Measurements from ENCODE around the gene RTEL1. TPM values are rescaled to one million over a fixed set of nuclear protein-coding genes. Genes with fewer than 3 reads are reported as not detected.

The RTEL1 gene
- total RNA-seq, 1 experiment from 2014 or later, result 22.4 TPM

- Histone ChIP-seq H3K4me3 (ENCODE audit: insufficient read depth, low read depth, low read length) (no peak overlapping the region), H3K27me3 (ENCODE audit: control insufficient read depth, insufficient read depth, low read length) (no peaks in the 10 kb centered on the region; the same call in 1 of the 2 replicates), H3K36me3 (replicated peaks; ENCODE audit: control insufficient read depth, insufficient read depth, low read length) (peaks cover 3% of the 10 kb centered on the region)
- DNase-seq, result no peak
Observed at GRCh38 chr20:63699466-63700198, 41.5 kb downstream of the RTEL1 start.

GRCh38 chr20:63700199-63701050 lies 42.3 kb downstream of the RTEL1 start:
- peak; percentile 67 for DNase-seq
- Histone ChIP-seq H3K4me3 (ENCODE audit: insufficient read depth, low read depth, low read length) (no peak overlapping the region), H3K36me3 (replicated peaks; ENCODE audit: control insufficient read depth, insufficient read depth, low read length) (peaks cover 9% of the 10 kb centered on the region), H3K27me3 (ENCODE audit: control insufficient read depth, insufficient read depth, low read length) (no peaks in the 10 kb centered on the region; the same call in 1 of the 2 replicates)

GRCh38 chr20:63701051-63701328 lies 42.9 kb downstream of the RTEL1 start:
- Histone ChIP-seq H3K27me3 (ENCODE audit: control insufficient read depth, insufficient read depth, low read length) (no peaks in the 10 kb centered on the region; the same call in 1 of the 2 replicates), H3K36me3 (replicated peaks; ENCODE audit: control insufficient read depth, insufficient read depth, low read length) (peaks cover 11% of the 10 kb centered on the region), H3K4me3 (ENCODE audit: insufficient read depth, low read depth, low read length) (no peak overlapping the region)
- DNase-seq, result no peak

- H3K36me3 ChIP-seq (replicated peaks; ENCODE audit: control insufficient read depth, insufficient read depth, low read length), result peaks cover 16% of the 10 kb centered on the region
- no peaks in the 10 kb centered on the region; the same call in 1 of the 2 replicates for H3K27me3 ChIP-seq (ENCODE audit: control insufficient read depth, insufficient read depth, low read length)
- DNase-seq, result peak; percentile 51
- H3K4me3 ChIP-seq (ENCODE audit: insufficient read depth, low read depth, low read length), result no peak overlapping the region
Observed at GRCh38 chr20:63701329-63702035, 43.4 kb downstream of the RTEL1 start.

- Histone ChIP-seq H3K4me3 (ENCODE audit: insufficient read depth, low read depth, low read length) (no peak overlapping the region), H3K27me3 (ENCODE audit: control insufficient read depth, insufficient read depth, low read length) (no peaks in the 10 kb centered on the region; the same call in 1 of the 2 replicates), H3K36me3 (replicated peaks; ENCODE audit: control insufficient read depth, insufficient read depth, low read length) (peaks cover 16% of the 10 kb centered on the region)
- DNase-seq, result no peak
Observed at GRCh38 chr20:63702036-63702665, 44.0 kb downstream of the RTEL1 start.

- Histone ChIP-seq H3K27me3 (ENCODE audit: control insufficient read depth, insufficient read depth, low read length) (no peaks in the 10 kb centered on the region), H3K36me3 (replicated peaks; ENCODE audit: control insufficient read depth, insufficient read depth, low read length) (peaks cover 16% of the 10 kb centered on the region), H3K4me3 (ENCODE audit: insufficient read depth, low read depth, low read length) (no peak overlapping the region)
- DNase-seq, result peak; percentile 31
Observed at GRCh38 chr20:63702751-63703470, 44.8 kb downstream of the RTEL1 start.

- H3K4me3 ChIP-seq (ENCODE audit: insufficient read depth, low read depth, low read length), result no peak overlapping the region
- H3K36me3 ChIP-seq (replicated peaks; ENCODE audit: control insufficient read depth, insufficient read depth, low read length), result peaks cover 16% of the 10 kb centered on the region
- DNase-seq, result peak; percentile 42
- H3K27me3 ChIP-seq (ENCODE audit: control insufficient read depth, insufficient read depth, low read length), result no peaks in the 10 kb centered on the region
Observed at GRCh38 chr20:63703471-63703975, 45.4 kb downstream of the RTEL1 start.

- peak; percentile 37 for DNase-seq
- H3K27me3 ChIP-seq (ENCODE audit: control insufficient read depth, insufficient read depth, low read length), result no peaks in the 10 kb centered on the region
- peaks cover 16% of the 10 kb centered on the region for H3K36me3 ChIP-seq (replicated peaks; ENCODE audit: control insufficient read depth, insufficient read depth, low read length)
- no peak overlapping the region for H3K4me3 ChIP-seq (ENCODE audit: insufficient read depth, low read depth, low read length)
Observed at GRCh38 chr20:63703976-63704748, 46.0 kb downstream of the RTEL1 start.

- DNase-seq, result peak; percentile 33
- Histone ChIP-seq H3K36me3 (replicated peaks; ENCODE audit: control insufficient read depth, insufficient read depth, low read length) (peaks cover 18% of the 10 kb centered on the region), H3K4me3 (ENCODE audit: insufficient read depth, low read depth, low read length) (no peak overlapping the region), H3K27me3 (ENCODE audit: control insufficient read depth, insufficient read depth, low read length) (no peaks in the 10 kb centered on the region)
Observed at GRCh38 chr20:63704749-63705117, 46.6 kb downstream of the RTEL1 start.

- H3K36me3 ChIP-seq (replicated peaks; ENCODE audit: control insufficient read depth, insufficient read depth, low read length), result peaks cover 18% of the 10 kb centered on the region
- H3K4me3 ChIP-seq (ENCODE audit: insufficient read depth, low read depth, low read length), result no peak overlapping the region
- H3K27me3 ChIP-seq (ENCODE audit: control insufficient read depth, insufficient read depth, low read length), result no peaks in the 10 kb centered on the region
- no peak for DNase-seq
Observed at GRCh38 chr20:63705232-63706026, 47.3 kb downstream of the RTEL1 start.

- Histone ChIP-seq H3K36me3 (replicated peaks; ENCODE audit: control insufficient read depth, insufficient read depth, low read length) (peaks cover 20% of the 10 kb centered on the region), H3K4me3 (ENCODE audit: insufficient read depth, low read depth, low read length) (peak overlapping the region; percentile 91), H3K27me3 (ENCODE audit: control insufficient read depth, insufficient read depth, low read length) (no peaks in the 10 kb centered on the region)
- DNase-seq, result no peak
Observed at GRCh38 chr20:63706027-63706695, 48.0 kb downstream of the RTEL1 start.

GRCh38 chr20:63706852-63707557 lies 48.9 kb downstream of the RTEL1 start:
- peak overlapping the region; percentile 91 for H3K4me3 ChIP-seq (ENCODE audit: insufficient read depth, low read depth, low read length)
- peak; percentile 86 for DNase-seq
- H3K36me3 ChIP-seq (replicated peaks; ENCODE audit: control insufficient read depth, insufficient read depth, low read length), result peaks cover 25% of the 10 kb centered on the region
- H3K27me3 ChIP-seq (ENCODE audit: control insufficient read depth, insufficient read depth, low read length), result no peaks in the 10 kb centered on the region

Measured in H7 (cell line).